Left ventricle myocardium superior (tissue), 1 donor: ENCODE measurements around the gene SLC19A3. TPM values are rescaled to one million over a fixed set of nuclear protein-coding genes. Genes with fewer than 3 reads are reported as not detected.
A peak's percentile ranks its signal among the peaks of the same experiment; 100 is the strongest.
"Not testable (repeated sequence)": the region's sequence is repeated elsewhere in the genome, so short reads cannot be mapped to it uniquely, and the experiment has no call there.

Experiments used
- ATAC-seq: fragments of 200-7000 bp; cut with Tn5 transposase; one replicate; pipeline ENCODE4 v1.9.1; 2020; ENCODE audit warnings: mild to moderate bottlenecking, moderate library complexity
- DNase-seq: peaks from one replicate; pipeline ENCODE4 v3.0.0-alpha.2; 2020
- intact Hi-C: fragments of 100-400 bp; cut with micrococcal nuclease; formaldehyde crosslinking; loops from one replicate; pipeline ENCODE4 v1.11.0; 2022
- total RNA-seq: library from RNA; stranded (reverse); fragmentation: NEBNext Ultra II Directional; extraction: Animal tissue kit (Norgen Biotek cat#: 25700); gene quantifications from one replicate; pipeline ENCODE4 v1.2.1, GENCODE V29; 2021
- donor health status: DM: no; HTN: yes; CAD: no; lungs with severe emphysema.

Gene SLC19A3
- total RNA-seq, 1 donor from 2014 or later, result 1.2 TPM

DNA sequence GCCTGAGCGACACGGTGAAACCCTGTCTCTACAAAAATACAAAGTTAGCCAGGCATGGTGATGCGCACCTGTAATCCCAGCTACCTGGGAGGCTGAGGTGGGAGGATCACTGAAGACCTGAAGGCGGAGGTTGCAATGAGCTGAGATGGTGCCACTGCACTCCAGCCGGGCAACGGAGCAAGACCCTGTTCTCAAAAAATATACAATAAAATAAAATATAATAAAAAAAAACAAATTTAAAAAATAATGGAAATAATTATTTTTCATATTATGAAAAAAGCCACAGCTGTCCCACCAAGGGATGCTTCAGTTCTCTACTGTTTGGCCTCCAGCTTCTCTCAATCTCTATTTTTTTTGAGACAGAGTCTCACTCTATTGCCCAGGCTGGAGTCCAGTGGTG lies 10.4 kb downstream of the SLC19A3 start:
- intact Hi-C loops, result no loop called here
- DNase-seq, result no peak
- ATAC-seq, result no peak

DNA sequence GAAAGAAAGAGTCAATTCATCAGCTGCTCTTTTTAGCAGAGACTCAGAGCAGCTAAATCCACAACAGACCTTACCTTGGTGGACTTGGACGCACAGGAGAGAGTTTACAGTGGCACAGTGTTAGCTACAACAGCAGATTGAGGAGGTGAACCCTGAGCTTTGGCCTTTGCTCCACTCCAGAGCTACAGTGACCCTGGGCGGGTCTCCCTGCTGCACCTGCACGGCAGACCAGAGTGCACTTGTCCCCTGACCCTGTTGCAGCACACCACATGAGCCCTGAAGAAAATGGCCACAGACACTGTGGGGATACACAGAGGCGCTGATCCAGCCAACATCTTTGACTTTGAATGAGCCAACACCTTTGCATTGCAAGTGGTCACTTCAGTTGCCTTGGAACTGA lies 11.0 kb downstream of the SLC19A3 start:
- intact Hi-C loops, result no loop called here
- ATAC-seq, result no peak

DNA sequence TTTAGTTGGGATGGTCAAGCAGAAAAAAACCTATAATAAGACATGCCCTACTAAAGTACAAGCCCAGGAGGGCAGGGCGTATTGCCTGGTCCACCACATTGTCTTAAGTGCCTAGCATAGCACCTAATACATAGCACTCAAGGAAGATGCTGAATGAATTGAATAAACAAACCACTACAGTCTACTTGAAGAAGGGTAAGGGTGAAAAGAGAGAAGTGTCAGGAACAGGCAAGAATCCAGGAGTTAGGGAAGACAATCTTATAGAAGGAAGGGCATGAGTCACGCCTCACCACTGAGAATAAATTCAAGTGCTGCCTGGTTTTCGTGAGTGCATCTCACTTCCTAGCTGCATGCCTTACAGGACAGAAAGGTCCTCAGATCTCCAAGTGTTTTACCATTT lies 13.9 kb downstream of the SLC19A3 start:
- DNase-seq (no peak), ATAC-seq (no peak)
- intact Hi-C loops, result no loop called here

More for the DNA sequence above, 11.0 kb downstream of the SLC19A3 start:
- DNase-seq, result no peak

DNA sequence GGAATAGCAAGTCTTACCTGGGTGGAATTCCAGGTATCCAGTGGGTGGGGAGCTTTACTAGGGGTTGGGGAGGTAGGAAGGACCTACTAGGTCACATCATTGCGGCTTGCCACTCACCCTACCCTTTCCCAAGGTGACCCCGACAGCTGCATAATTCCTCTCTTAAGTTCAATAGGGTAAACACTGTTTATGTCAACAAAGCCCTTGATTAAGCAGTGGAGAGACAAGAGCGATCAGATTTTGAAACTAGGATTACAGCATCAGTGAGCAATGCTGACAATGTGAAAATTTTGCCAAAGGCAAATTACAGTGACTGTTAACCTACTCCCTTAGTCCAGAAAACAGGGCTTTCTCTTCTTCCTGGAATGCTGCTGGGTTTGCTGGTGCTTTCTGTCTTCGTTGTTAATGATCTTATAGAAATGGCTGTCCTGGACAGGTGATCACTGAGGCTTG lies 14.5 kb downstream of the SLC19A3 start:
- intact Hi-C loops, result no loop called here
- no peak for DNase-seq
- no peak for ATAC-seq

DNA sequence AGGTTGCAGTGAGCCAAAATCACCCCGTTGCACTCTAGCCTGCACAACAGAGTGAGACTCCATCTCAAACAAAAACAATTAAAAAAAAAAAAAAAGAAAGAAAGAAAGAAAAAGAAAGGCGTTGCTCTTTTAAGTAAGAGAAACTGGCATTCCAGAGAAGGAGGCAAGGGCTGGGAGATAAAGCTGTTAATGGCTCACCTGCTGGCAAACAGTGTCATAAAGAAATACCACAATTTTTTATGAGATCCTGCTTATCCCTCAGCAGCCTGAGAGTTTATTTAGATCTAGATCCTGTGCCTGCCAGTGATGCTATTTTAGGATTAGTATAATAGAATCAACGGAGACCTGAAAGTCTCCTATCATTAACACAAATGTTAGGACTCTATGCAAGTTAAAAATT lies 16.3 kb downstream of the SLC19A3 start:
- DNase-seq, result no peak
- intact Hi-C loops, result no loop called here
- no peak for ATAC-seq

DNA sequence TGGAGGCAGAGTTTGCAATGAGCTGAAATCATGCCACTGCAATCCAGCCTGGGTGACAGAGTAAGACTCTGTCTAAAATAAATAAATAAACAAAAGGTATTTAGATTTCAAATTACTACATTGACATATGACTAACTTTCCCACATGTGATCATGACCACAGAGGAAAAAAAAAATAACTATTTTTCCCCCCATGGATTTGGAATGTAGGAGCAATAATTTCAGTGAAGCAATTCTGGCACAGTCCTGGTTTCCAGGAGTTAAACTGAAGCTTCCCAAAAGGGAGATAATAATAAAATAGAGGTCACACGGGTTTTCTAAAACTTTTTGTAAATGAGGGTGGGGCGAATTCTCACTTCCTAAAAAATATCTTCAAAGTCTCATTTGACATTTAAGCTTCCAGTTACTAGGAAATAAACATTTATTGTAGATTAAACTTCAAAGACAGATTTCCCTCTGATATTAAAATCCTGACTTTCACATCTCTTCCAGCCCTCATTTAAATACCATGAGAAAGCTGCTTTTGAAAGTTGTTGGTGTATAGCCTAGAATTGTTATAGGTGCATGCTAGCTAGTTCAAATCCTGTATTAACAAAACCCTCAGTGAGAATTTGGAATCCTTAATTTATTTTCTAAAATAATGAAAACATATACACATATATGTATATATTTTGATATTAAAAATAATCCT lies 20.7 kb downstream of the SLC19A3 start:
- ATAC-seq (no peak), DNase-seq (no peak)
- intact Hi-C loops, result no loop called here

DNA sequence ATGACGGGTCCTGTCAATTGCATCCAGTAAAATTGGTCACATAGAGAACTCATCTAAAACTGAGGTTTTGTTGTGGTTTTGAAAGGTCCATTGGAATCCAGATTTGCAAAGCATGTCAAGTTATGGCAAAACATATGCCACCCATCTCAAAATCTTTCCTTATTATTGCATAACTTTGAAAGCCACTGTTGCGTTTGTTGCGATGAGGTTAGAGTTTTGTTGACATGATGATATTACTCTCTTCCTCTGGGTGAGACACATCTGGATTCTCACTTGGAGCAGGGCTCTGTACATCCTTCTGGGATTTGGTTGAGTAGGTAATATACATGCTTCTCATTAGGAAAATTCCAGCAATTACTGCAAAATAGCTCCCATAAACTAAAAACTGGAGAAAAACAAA lies 30.6 kb downstream of the SLC19A3 start:
- DNase-seq (no peak), ATAC-seq (peak; percentile 69)
- intact Hi-C loops, result no loop called here

DNA sequence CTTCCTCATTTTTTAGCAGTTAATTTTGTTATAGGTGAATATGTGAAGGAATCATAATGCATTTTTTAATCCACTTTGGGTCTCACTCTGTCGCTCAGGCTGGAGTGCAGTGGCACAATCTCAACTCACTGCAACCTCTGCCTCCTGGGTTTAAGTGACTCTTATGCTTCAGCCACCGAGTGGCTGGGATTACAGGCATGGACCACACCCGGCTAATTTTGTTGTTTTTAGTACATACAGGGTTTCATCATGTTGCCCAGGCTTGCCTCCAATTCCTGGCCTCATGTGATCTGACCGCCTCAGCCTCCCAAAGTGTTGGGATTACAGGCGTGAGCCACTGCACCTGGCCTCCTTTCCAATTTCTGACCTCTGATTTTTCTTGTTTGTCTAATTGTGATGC lies 33.6 kb downstream of the SLC19A3 start:
- DNase-seq (no peak), ATAC-seq (no peak)
- intact Hi-C loops, result no loop called here

DNA sequence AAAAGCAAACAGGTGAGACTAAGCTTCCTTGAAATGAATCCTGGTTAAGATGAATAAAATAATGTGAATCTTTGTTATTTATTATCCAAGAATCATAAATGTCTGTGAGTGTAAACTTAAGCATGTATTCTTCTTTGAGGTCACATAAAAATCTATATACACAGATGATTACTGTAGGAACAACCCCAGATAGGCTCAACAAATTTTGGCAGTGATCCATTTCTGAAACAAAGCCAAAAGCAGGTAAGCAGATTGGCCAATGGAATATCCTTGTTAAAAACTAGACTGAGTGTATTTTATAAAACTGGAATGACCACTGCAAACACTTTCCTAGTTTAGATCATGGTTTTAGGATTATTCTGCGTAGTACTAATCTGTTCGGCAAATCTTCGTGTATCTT lies 39.9 kb downstream of the SLC19A3 start:
- DNase-seq, result no peak
- ATAC-seq, result no peak
- intact Hi-C loops, result no loop called here

DNA sequence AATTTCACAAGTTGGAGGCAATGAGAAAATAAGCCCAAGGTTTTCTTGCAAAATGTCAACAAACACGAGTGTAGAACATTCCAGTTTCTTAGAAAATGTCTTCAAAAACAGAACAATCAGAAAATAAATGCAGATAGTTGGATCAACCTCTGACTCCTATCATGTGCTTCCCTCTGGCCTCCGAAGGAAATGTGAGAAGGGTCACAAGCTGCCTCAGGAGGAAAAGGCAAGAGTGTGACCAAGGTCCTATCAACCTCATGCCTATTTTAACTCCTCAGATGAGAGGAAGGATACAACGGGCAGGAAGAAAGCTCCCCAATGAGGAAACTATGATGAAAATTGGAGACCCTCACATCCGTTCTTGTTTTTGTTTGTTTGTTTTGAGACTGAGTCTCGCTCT lies 43.3 kb downstream of the SLC19A3 start:
- intact Hi-C loops, result no loop called here
- DNase-seq (no peak), ATAC-seq (no peak)

DNA sequence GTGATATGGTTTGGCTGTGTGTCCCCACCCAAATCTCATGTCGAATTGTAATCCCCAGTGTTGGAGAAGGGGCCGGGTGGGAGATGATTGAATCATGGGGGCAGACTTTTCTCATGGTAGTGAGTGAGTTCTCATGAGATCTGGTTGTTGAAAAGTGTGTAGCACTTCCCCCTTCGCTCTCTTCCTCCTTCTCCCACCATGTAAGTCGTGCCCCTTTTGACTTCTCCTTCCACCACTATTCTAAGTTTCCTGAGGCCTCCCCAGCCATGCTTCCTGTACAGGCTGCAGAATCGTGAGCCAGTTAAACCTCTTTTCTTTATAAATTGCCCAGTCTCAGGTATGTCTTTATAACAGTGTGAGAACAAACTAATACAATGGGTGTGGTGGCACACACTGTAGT lies 44.2 kb downstream of the SLC19A3 start:
- intact Hi-C loops, ATAC-seq, DNase-seq: not testable (repeated sequence)

DNA sequence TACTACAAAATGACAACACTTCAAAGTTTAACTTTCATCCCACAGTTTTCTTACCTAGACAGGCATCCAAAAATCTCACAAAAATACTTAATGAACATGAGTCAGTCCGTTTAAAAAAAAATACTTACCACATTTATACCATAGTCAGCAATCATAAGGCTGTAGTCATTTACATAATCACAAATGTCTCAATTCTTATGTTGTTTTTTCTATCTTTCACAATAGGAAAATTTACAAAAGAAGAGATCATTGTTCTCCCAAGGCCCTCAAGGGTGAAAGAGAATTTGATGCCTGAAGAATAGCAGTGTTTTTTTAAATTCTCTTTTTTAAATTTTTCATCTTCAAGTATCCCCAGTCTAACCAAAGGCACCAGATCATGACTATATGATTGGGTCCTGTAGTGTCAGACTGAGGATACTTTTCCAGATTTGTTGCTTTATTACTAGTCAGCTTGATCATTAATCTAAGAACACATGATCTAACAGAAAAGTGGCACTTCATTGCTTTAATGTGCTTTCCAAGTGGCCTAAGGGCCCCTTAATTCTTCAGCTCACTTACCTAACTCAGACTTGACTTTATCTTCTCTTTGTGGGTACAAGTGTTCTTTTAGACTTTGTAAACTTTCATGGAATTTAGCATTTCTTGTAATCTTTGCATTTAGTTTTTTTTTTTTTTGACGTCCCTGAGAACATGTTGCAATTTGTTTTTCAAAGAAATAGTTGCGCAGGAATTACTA lies 46.5 kb downstream of the SLC19A3 start:
- intact Hi-C loops, result no loop called here
- DNase-seq (no peak), ATAC-seq (no peak)

DNA sequence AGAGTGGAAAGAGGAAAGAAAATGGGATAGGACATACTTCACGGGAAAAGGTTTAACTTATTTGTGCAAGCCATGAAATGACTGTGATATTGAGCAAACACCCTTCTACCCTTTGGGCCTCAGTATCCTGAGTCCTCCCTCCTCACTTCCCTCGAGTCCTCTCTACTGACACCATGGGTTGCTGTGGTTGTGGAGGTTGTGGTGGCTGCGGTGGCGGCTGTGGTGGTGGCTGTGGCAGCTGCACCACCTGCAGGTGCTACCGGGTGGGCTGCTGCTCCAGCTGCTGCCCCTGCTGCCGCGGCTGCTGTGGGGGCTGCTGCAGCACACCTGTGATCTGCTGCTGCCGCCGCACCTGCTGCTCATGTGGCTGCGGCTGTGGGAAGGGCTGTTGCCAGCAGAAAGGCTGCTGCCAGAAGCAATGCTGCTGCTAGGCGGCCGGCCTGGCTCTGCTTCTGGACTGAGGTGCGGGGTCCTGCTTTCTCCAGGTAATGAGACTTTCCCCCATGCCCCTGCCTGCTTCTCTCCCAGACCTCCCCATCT lies 51.1 kb downstream of the SLC19A3 start, which contains the start of gene SCYGR5:
SCYGR5 (plus strand) TSS at position 174 of the 540 bp plus-strand sequence; CDS start at position 174, 0 bp downstream.
- intact Hi-C loops, ATAC-seq, DNase-seq: not testable (repeated sequence)

DNA sequence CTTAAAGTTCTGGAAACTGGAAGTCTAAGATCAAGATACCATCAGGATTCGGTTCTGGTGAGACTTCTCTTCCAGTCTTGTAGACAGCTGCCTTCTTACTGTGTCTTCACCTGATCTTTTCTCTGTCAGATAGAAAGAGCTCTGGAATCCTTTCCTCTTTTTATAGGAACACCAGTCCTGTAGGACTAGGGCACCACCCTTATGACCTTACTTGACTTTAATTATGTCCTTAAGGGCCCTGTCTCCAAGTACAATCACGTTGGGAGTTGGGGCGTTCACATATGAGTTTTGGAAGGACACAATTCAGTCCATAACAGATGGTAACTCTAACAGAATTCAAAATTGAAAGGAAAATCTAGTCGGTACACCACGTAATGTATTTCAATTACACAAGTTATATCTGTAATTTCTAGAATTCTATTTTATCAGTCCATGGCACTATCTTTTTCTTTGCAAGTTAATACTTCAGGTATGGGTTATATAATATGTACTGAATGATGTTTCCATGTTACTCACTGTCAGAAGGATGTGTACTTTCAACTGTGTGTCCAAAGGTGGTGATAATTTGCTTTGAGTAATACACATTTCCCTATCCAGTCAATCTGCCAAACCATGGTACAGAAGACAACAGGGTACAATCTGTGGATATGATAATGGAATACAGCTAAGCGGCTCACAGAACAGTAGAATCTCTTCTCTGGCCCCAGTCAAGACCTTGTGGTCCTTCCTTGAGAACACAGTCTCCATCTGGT lies 52.5 kb downstream of the SLC19A3 start:
- ATAC-seq (no peak), DNase-seq (no peak)
- intact Hi-C loops, result no loop called here

DNA sequence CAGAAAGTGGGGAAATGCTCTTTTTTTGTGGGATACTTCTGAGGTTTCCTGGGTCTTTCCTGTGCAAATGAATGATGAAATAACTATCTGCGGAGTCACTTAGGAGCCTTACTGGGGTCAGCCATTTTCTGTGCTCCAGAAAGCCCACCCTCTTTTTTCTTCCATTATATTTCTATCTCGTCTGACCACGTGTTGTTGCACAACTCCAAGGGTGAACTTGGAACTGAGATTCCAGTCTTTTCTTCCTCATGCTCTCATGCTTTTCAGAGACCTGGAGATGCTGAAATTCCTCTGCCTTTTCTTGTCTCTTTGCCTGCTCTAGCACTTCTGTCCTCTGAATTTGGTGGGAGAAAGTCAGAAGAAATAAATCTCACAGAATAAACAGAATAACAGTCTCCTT lies 56.0 kb downstream of the SLC19A3 start:
- DNase-seq, result no peak
- intact Hi-C loops, result no loop called here
- no peak for ATAC-seq

DNA sequence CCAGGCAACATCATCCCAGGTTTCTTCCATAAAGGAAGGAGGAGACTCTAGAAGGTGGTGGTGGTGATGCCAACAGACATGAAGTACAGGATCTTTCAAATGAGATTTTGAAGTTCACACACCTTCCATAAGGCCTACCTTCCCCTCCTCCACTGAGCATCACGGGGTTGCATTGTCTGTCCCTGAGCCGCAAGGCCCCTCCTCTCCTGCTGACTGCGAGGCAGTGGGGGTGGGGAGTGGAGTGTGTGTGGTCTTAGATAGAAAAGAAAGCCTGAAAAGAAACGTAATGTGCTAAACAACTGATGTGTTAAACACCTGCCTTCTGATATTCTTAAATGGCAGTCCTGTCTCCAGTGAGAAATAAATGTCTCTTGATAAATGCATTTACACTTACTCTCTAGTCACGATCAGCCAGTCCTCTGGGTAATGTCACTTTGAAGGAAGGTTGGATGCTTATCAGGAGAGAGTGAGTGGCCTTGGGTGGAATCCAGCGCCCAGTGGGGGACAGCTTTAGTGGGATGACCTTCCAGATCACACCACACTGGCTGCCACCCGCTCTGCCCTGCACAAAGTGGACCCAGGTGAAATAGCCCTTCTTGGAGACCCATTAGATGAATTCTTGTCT lies 56.7 kb downstream of the SLC19A3 start:
- ATAC-seq, result no peak
- intact Hi-C loops, result no loop called here
- no peak for DNase-seq

DNA sequence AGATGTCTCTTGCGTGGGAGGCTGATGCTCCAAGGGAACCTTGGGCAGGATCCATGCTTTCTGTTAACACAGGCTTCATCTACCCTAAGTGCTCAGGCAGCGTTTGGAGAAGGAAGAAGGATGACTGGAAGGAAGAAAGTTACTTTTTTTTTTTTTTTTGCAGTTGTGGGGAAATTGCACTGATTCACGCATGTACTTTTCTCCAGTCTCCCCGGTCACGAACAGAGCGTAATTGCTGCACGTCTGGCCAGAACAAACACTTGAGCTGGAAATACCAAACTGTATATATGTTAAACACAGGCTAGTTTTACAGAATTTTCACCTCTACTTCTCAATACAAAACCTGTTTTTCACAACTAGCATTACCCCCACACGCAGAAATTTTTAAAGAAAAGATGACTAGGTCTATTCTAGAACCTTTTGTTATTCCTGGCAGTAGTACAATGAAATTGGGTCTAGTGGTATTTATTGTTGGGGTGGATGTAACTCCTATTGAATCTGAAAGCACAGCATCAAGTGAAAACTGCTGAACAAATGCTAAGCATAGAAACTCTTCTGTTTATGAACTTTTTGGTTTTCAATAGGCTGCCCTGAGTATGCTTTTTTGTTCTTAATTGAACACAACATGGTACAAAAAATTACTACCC lies 60.5 kb downstream of the SLC19A3 start:
- intact Hi-C loops, result no loop called here
- no peak for DNase-seq
- no peak for ATAC-seq

DNA sequence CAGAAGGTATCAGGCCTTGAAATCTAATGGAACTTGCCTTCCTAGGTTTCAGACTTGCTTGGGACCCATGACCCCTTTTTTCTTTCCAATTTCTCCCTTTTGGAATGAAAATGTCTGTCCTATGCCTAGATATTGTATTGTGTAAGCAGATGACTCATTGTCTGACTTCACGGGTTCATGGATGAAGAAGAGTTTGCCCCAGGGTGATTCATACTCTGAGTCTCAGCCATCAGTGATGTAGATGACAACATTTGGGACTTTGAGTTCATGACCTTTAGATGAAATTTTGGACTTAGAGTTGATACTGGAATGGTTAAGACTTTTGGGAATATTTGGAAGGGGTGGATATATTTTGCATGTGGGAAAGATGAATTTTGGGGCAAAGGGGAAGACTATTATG lies 62.4 kb downstream of the SLC19A3 start:
- DNase-seq, result no peak
- intact Hi-C loops, result no loop called here
- peak; percentile 90 for ATAC-seq

DNA sequence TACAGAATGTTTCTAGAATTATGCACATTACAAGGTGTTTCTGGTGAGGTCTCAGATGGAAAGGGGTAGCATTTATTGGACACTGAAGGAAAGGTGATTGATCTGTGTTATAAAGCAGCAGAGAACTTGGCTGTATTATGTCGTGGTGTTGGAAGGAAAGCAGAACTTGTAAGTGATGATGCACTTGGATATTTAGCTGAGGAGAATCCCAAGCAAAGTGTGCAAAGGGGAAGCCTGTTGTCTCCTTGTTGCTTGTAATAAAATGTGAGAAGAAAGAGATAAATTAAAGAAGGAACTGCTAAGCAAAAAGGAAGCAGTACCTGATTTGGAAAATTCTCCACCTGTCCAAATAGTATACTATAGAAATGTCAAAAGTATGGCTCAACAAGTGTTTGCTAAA lies 63.4 kb downstream of the SLC19A3 start:
- DNase-seq, result no peak
- no peak for ATAC-seq
- intact Hi-C loops, result no loop called here
